COLO829 (cell line): ENCODE data around the gene MLXIPL.
"Not testable (repeated sequence)": the region's sequence is repeated elsewhere in the genome, so short reads cannot be mapped to it uniquely, and the experiment has no call there.

Experiments
- DNase-seq: peaks from one replicate; pipeline ENCODE4 v3.0.0; 2012; ENCODE audit warnings: low spot score

The MLXIPL gene

GRCh38 chr7:73623798-73624668 is at the start of gene MLXIPL:
Gene MLXIPL, minus strand, starts transcription at chr7:73624522. Its CDS starts 30 bp downstream, at chr7:73624492.
- peak; percentile 97 for DNase-seq

- no peak for DNase-seq
These were observed 47.6 kb upstream of the MLXIPL start for GRCh38 chr7:73671857-73672445.

- no peak for DNase-seq
These were observed 47.0 kb upstream of the MLXIPL start for GRCh38 chr7:73671322-73671661.

- no peak for DNase-seq
These were observed 45.6 kb upstream of the MLXIPL start for GRCh38 chr7:73669858-73670385.

GRCh38 chr7:73669288-73669701 is 45.0 kb upstream of the MLXIPL start:
- DNase-seq, result no peak

- DNase-seq, result no peak
These were observed 44.5 kb upstream of the MLXIPL start for GRCh38 chr7:73668886-73669230.

- no peak for DNase-seq
These were observed 44.0 kb upstream of the MLXIPL start for GRCh38 chr7:73668103-73668885.

GRCh38 chr7:73667344-73668102 is 43.2 kb upstream of the MLXIPL start, which contains the start of gene VPS37D:
Gene VPS37D, plus strand, starts transcription at chr7:73667831. Its CDS starts 128 bp downstream, at chr7:73667959.
- peak; percentile 87 for DNase-seq

GRCh38 chr7:73663033-73663432 is 38.7 kb upstream of the MLXIPL start:
- no peak for DNase-seq

GRCh38 chr7:73660594-73660993 is 36.3 kb upstream of the MLXIPL start:
- DNase-seq, result not testable (repeated sequence)

- DNase-seq, result no peak
These were observed 35.7 kb upstream of the MLXIPL start for GRCh38 chr7:73659983-73660382.

- not testable (repeated sequence) for DNase-seq
These were observed 31.0 kb upstream of the MLXIPL start for GRCh38 chr7:73655309-73655708.

GRCh38 chr7:73652541-73652949 is 28.2 kb upstream of the MLXIPL start:
- DNase-seq, result no peak

GRCh38 chr7:73650524-73650923 is 26.2 kb upstream of the MLXIPL start:
- no peak for DNase-seq

GRCh38 chr7:73649576-73649975 is 25.3 kb upstream of the MLXIPL start:
- DNase-seq, result no peak

- no peak for DNase-seq
These were observed 24.4 kb upstream of the MLXIPL start for GRCh38 chr7:73648593-73649332.

GRCh38 chr7:73647725-73648592 is 23.6 kb upstream of the MLXIPL start:
- no peak for DNase-seq

- no peak for DNase-seq
These were observed 22.7 kb upstream of the MLXIPL start for GRCh38 chr7:73646785-73647724.

- no peak for DNase-seq
These were observed 21.4 kb upstream of the MLXIPL start for GRCh38 chr7:73645643-73646174.
